Gastrocnemius medialis (tissue), 4 donors: ENCODE data around the gene VGLL3.

Source experiments
- POLR2A ChIP-seq, 2 donors: fragments of 450-650 bp; IDR thresholded peaks; one replicate each; pipeline ENCODE4 v1.6.1; 2017; ENCODE audit warnings: antibody characterized with exemption in 2 of 2, mild to moderate bottlenecking in 2 of 2, moderate library complexity in 2 of 2
- TF ChIP-seq, protein P1 (sequence below), 5 experiments: fragments of 450-650 bp in 3 of 5; fragments of 200-600 bp in 2 of 5; sonication (generic) in 2 of 5; IDR thresholded peaks in 4 of 5; conservative IDR thresholded peaks in 1 of 5; 1 replicate in 4 of 5; 2 replicates in 1 of 5; pipeline ENCODE4 v1.5.1; 2016 to 2019; ENCODE audit warnings: antibody characterized with exemption in 5 of 5, mild to moderate bottlenecking in 3 of 5, moderate library complexity in 3 of 5

DNA sequence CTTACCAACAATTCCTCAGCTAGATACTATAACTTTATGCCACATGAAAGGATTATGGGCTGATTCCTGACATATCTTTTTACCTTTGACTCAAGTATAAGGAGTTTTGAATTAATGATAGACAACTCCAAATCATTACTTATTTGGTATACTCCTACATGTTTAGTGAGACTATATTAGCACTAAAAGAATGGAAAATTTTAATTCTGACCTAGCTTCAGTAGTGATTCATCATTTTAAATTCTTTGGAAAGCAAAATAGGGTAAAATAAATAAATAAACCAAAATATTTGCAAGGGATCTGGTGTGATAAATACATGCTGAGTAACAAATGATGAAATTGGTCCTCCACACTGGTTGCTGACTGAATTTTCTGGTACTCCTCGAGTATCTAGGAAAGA, 42.3 kb upstream of the VGLL3 start:
- TF ChIP-seq, protein P1, sequence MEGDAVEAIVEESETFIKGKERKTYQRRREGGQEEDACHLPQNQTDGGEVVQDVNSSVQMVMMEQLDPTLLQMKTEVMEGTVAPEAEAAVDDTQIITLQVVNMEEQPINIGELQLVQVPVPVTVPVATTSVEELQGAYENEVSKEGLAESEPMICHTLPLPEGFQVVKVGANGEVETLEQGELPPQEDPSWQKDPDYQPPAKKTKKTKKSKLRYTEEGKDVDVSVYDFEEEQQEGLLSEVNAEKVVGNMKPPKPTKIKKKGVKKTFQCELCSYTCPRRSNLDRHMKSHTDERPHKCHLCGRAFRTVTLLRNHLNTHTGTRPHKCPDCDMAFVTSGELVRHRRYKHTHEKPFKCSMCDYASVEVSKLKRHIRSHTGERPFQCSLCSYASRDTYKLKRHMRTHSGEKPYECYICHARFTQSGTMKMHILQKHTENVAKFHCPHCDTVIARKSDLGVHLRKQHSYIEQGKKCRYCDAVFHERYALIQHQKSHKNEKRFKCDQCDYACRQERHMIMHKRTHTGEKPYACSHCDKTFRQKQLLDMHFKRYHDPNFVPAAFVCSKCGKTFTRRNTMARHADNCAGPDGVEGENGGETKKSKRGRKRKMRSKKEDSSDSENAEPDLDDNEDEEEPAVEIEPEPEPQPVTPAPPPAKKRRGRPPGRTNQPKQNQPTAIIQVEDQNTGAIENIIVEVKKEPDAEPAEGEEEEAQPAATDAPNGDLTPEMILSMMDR (IDR thresholded peaks at IDR 0.05 in 4 of 5, conservative IDR thresholded peaks at IDR 0.05 in 1 of 5) = no peak
- TF ChIP-seq POLR2A (IDR thresholded peaks at IDR 0.05) = no peak
